ENCODE results near the gene THBD.

THBD gene

GRCh38 chr20:23071996-23072395, 22.5 kb upstream of the THBD start:
- H3F3A ChIP-seq (ENCODE audit: insufficient read depth, low read length) = no peaks in the 10 kb centered on the region
- no peaks in the 10 kb centered on the region for H3K9me3 ChIP-seq (ENCODE audit: low read length)
- no peak overlapping the region for H3K27ac ChIP-seq (ENCODE audit: low read depth, low read length, poor library complexity, severe bottlenecking)
- H3K27me3 ChIP-seq (ENCODE audit: insufficient read depth, low read length) = no peaks in the 10 kb centered on the region
- no peaks in the 10 kb centered on the region for H3K79me2 ChIP-seq (ENCODE audit: insufficient read depth, low read length)
- no peak overlapping the region for H3K4me3 ChIP-seq (ENCODE audit: low read depth, low read length, poor library complexity, severe bottlenecking)
- no peak for TF ChIP-seq CTCF (IDR thresholded peaks at IDR 0.05; ENCODE audit: low read length)
- no peak for TF ChIP-seq EZH2 (IDR thresholded peaks at IDR 0.05; ENCODE audit: borderline replicate concordance, low read length)
- no peaks in the 10 kb centered on the region for H4K20me1 ChIP-seq (ENCODE audit: insufficient read depth, low read length)
- no peaks in the 10 kb centered on the region for H3K4me1 ChIP-seq (ENCODE audit: insufficient read depth, low read length, severe bottlenecking)
- no peak overlapping the region for H3K4me2 ChIP-seq (ENCODE audit: low read length)
- H3K9ac ChIP-seq (ENCODE audit: low read length) = no peak overlapping the region
- H3K36me3 ChIP-seq (ENCODE audit: insufficient read depth, low read length) = no peaks in the 10 kb centered on the region; the same call in 1 of the 2 replicates
- H2AFZ ChIP-seq (ENCODE audit: low read length) = no peak overlapping the region
- no peaks in the 10 kb centered on the region for H3K9me2 ChIP-seq (ENCODE audit: low read depth, low read length)

GRCh38 chr20:23071398-23071797, 21.9 kb upstream of the THBD start:
- H2AFZ ChIP-seq (ENCODE audit: low read length) = no peak overlapping the region
- H3K9me2 ChIP-seq (ENCODE audit: low read depth, low read length) = no peaks in the 10 kb centered on the region
- no peak overlapping the region for H3K4me2 ChIP-seq (ENCODE audit: low read length)
- no peaks in the 10 kb centered on the region for H3K79me2 ChIP-seq (ENCODE audit: insufficient read depth, low read length)
- H3K4me1 ChIP-seq (ENCODE audit: insufficient read depth, low read length, severe bottlenecking) = no peaks in the 10 kb centered on the region
- H3K27ac ChIP-seq (ENCODE audit: low read depth, low read length, poor library complexity, severe bottlenecking) = no peak overlapping the region
- no peak overlapping the region for H3K9ac ChIP-seq (ENCODE audit: low read length)
- H4K20me1 ChIP-seq (ENCODE audit: insufficient read depth, low read length) = no peaks in the 10 kb centered on the region
- TF ChIP-seq CTCF (IDR thresholded peaks at IDR 0.05; ENCODE audit: low read length) = no peak
- H3K9me3 ChIP-seq (ENCODE audit: low read length) = no peaks in the 10 kb centered on the region
- no peak overlapping the region for H3K4me3 ChIP-seq (ENCODE audit: low read depth, low read length, poor library complexity, severe bottlenecking)
- no peaks in the 10 kb centered on the region for H3F3A ChIP-seq (ENCODE audit: insufficient read depth, low read length)
- H3K36me3 ChIP-seq (ENCODE audit: insufficient read depth, low read length) = no peaks in the 10 kb centered on the region; the same call in 1 of the 2 replicates
- H3K27me3 ChIP-seq (ENCODE audit: insufficient read depth, low read length) = no peaks in the 10 kb centered on the region

- H3F3A ChIP-seq (ENCODE audit: insufficient read depth, low read length) = no peaks in the 10 kb centered on the region
- no peaks in the 10 kb centered on the region for H3K9me2 ChIP-seq (ENCODE audit: low read depth, low read length)
- no peaks in the 10 kb centered on the region for H4K20me1 ChIP-seq (ENCODE audit: insufficient read depth, low read length)
- no peak overlapping the region for H3K4me3 ChIP-seq (ENCODE audit: low read depth, low read length, poor library complexity, severe bottlenecking)
- no peaks in the 10 kb centered on the region for H3K27me3 ChIP-seq (ENCODE audit: insufficient read depth, low read length)
- H3K27ac ChIP-seq (ENCODE audit: low read depth, low read length, poor library complexity, severe bottlenecking) = no peak overlapping the region
- H2AFZ ChIP-seq (ENCODE audit: low read length) = no peak overlapping the region
- H3K9ac ChIP-seq (ENCODE audit: low read length) = no peak overlapping the region
- H3K79me2 ChIP-seq (ENCODE audit: insufficient read depth, low read length) = no peaks in the 10 kb centered on the region
- no peaks in the 10 kb centered on the region for H3K4me1 ChIP-seq (ENCODE audit: insufficient read depth, low read length, severe bottlenecking)
- no peaks in the 10 kb centered on the region; the same call in 1 of the 2 replicates for H3K36me3 ChIP-seq (ENCODE audit: insufficient read depth, low read length)
- H3K4me2 ChIP-seq (ENCODE audit: low read length) = no peak overlapping the region
- TF ChIP-seq CTCF (IDR thresholded peaks at IDR 0.05; ENCODE audit: low read length) (no peak), EZH2 (IDR thresholded peaks at IDR 0.05; ENCODE audit: borderline replicate concordance, low read length) (no peak)
- no peaks in the 10 kb centered on the region for H3K9me3 ChIP-seq (ENCODE audit: low read length)
Observed at GRCh38 chr20:23069108-23069507, 19.6 kb upstream of the THBD start.
